GM18868 (cell line): ENCODE data around the gene EPN2.

Experiments
- ATAC-seq: cut with Tn5 transposase; IDR thresholded peaks from one replicate; pipeline ENCODE4 v1.9.1; 2021; ENCODE audit warnings: mild to moderate bottlenecking, moderate library complexity; ENCODE audit not compliant: unreplicated experiment

The EPN2 gene

DNA sequence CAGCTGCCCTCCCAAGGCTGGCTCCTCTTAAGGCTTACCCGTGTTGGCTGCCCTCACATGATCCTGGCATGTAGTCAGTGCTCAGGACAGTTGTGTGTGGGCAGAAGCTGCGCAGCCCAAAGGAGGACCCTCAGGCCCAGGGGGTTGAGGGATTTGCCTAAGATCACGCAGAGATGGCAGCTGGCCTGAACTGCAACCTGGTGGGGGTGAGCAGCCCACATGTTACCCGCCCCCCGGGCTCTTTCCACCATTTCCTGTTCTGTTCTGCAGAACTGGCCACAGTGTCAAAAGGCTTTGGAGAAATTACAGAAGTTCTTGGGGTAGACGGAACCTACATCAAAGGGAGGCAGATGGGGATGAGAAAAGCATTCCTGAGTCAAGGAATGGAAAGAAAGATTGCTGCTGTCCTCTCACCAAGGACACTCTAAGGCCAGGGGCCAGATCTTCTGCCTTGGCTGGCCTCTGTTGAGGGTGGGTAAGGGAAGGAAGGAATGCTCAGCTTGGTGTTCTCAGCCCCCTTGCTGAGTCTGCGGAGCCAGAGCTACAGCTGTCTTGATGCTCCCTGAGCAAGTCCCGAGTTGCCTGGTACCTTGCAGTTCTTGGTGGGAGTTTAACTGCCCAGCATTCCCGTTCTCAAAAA, 53.0 kb downstream of the EPN2 start:
- ATAC-seq: no peak

DNA sequence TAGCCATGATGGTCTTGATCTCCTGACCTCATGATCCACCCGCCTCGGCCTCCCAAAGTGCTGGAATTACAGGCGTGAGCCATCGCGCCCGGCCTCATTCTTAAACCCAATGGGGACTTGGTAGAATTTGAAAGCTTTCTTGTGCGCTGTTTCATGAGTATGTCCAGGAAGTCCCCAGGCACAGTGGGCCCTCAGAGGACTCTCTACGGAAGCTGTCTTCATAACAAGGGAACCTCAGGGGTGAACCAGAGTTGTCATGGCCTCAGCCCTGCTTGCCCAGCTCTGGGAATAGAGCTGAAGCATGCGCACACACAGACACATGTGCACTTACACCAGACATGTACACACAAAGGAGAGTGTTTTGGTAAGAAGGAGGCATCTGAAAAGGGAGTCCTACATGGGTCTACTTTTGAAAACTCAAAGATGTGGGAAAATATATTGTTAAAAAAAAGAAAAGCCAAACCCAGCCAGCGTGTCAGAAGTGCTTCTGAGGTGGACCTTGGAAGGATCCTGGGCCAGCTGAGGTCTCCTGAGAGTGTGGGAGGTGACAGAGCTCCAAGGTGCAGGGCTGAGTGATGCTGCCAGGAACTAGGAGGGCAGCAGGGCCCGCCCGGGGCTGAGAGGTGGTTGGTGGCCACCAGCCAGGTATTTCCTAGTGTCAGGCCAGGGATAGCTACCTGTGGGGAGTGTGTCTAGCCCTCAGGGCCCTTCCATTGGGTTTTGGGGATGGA, 54.6 kb downstream of the EPN2 start:
- ATAC-seq: no peak

DNA sequence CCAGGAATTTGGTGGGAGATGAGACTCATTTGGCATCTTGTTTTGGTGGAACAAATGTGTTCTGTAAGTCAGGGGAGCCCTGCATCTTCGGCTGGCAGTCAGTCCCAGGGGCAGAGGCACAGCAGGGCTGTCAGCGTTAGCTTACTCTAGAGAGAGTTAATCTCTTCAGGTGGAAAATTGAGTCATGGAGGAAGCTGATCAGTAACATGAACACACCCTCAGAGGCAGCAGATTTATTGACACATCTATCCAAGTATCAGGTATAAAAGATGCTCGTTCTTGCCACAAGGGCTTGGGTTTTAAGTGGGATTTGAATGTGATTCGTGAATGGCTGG, 55.2 kb downstream of the EPN2 start:
- no peak for ATAC-seq

DNA sequence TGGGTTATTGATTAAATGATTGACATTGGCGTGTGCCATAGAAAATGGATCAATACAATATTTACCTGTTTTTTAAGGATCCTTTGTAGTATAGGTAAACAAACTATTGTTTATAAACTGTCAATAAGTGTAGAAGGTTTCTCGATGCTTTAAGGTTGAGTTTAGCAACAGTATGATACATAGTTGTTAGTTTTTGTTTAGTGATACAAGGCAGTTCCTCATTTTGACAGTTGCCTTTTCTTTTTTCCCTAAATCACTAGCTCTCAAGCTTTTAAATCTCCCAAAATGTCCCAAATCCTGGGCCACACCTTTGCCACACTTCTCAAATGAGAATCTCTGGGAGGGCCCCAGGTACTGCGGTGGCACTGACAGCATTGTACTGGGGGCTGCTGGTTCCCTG, 57.3 kb downstream of the EPN2 start:
- ATAC-seq: no peak

DNA sequence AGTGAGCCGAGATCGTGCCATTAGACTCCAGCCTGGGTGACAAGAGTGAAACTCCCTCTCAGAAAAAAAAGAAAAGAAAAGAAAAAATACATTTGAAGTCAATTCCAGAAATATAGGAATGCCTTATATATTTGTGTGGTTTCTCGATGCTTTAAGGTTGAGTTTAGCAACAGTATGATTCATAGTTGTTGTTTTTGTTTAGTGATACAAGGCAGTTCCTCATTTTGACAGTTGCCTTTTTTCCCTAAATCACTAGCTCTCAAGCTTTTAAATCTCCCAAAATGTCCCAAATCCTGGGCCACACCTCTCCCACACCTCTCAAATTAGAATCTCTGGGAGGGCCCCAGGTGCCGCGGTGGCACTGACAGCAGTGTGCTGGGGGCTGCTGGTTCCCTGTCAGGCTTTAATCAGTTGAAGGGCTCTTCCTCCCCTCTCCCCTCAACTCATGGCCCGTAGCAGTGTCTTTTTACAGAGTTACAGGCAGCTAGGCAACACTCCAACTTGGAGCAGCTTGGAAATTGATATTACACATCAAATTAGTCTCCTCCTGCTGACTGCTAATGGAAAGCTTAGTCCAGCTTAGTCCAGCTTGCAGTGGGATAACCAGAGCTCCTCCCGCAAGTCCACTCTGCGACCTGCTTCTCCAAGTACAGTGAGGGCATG, 58.4 kb downstream of the EPN2 start:
- ATAC-seq: no peak

DNA sequence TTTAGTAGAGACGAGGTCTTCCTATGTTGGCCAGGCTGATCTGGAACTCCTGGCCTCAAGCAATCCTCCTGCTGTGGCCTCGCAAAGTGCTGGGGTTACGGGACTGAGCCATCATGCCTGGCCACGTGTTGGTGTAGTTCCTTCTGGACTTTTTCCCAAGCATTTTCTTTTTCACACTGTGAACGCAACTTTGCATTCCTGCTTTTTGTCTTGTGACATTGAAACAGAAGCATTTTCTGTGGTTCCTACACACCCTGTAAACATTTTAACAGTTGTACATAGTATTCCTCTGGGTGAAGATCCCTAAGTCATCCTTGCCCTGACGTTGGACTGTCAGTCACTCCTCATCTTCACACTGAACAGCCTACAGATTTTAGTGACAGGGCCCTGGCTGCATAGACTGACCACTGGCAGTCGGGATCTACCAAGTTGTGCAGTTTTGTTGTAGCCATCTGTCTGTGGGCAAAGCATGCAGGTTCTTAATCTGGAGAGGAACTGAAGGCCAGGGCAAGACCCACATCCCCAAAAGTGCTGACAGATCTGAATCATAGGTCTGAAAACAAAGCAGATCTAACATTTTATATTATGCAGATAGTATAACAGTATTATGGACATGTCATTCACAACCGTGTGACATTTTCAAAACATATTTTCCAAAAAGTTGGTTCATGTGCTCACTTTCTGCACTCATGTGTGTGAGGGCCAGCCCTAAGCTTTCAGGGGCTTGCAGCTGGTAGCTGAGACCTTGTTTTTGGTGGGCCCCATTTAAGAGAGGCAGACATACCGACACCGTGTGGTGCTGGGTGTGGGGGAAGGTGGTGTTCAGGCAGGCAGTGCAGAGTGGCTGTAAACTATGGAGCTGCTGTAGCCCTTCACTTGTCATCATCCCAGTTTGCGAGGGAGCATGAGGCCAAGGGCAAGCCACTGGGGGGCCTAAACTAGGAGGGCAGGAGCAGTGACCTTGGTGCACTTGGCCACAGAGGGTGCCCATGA, 59.9 kb downstream of the EPN2 start:
- no peak for ATAC-seq

DNA sequence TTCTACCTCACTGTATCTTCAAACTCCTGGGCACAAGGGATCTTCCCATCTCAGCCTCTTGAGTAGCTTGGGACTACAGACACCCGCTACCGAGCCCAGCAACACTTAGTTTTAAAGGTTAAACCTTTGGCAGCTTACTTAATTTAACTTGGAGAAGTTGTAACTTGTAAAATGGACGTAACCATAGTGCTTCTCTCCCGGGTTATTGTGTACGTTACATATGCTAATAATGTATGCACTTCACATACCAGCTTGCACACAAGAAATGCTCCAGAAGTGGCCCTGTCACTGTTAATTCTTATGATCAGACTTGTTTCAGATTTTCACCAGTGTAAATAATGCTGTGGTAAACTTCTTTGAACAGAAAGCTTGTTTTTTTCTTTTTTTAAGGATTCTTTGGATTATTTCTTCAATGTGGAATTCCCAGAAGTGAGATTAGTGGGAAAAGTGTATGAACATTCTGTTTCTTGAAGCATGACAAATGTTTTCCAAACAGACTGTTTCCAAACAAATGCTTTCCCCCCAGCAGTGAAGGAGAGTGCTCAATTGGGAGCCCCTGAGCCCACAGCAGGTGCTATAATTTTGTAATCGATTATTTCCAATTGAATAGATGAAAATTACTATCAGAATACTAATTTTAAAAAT, 61.5 kb downstream of the EPN2 start:
- ATAC-seq: no peak

DNA sequence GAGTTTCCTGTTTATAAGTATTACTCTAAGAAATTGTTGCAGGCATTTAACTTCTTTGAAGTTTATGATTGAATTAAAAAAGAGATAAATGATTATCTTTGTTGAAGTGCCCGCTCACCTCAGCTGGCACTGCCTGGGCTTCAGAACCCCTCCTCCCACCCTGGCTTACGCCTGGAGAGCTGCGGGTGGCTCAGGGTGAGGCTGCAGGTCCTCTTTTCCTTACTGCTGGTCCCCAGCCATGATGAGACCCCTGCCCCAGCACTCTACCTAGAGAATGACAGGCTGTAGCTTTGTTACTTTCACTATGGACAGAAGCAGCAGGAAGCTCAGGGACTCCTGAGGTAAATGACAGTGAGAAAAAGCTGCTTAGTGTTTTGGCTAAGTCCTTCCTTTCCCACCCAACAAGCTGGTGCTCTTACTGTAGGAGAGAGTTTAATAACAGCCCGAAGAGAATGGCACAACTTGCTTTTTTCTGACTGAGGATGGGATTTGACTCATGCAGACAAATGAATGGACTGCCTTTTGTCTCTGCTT, 62.1 kb downstream of the EPN2 start:
- no peak for ATAC-seq

DNA sequence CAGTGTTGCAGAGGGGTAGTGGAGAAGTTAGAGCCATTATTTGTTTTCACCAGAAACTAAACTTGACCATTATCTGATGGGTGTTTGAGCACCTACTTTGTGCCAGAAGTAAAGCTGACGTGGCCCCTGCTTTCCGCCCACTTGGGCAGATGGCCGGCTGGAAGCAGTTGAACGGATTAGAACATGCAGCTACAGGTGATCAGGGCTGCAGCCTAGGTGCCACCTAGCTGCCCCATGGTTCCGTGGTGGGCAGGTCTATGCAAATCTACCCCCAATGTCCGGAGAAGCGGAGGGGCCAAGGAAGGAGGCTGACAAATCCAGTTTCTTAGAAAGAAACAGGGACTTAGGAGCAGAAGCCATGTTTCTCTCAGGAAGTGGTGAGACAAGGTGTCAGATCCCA, 62.7 kb downstream of the EPN2 start:
- no peak for ATAC-seq

DNA sequence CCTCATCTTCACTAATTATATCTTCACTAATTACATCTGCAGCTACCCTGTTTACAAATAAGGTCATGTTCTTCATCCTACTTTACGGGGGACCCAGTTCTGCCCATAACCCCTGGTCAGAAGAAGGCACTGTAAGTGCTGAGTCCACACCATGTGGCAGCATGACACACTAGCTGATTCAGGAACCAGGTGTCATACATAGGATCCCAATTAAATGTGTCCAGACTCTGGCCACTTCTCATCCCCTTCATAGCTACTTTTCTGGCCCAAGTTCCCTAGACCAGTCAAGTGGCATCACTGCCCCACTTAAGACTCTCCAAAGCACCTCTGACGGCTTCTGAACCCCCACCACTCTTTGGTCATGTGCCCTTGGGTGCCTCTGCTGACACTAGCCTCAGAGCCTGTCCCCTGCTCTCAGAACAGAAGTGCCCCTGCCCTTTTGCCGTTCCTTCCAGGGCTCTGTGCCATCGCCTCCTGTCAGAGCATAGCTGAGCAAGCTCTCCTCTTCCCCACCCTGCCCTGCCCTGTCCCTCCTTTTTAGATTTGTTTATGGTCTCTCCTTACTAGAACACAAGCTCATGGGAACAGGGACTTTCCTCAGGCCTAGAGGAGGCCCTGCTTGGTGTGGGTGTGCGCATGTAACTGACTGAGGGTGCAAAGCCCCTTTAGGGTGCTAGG, 64.2 kb downstream of the EPN2 start:
- no peak for ATAC-seq

DNA sequence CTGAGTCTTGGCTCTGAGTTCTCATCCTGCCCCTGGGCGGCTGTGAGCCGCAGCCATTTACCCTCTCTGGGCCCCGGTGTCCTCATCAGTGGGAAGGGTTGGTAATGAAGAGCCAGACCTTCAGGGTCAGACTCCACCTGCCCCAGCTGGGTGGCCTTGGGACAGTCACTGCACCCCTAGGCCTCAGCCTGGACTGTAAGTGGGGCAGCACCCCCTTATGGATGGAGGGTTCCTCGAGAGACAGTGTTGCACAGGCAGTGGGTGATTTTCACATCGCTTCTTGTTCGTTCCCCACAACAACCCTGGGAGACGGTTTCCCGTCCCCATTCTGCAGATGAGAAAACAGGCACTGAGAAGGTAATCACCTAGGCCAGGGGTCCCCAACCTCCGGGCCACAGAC, 64.8 kb downstream of the EPN2 start:
- ATAC-seq: no peak

DNA sequence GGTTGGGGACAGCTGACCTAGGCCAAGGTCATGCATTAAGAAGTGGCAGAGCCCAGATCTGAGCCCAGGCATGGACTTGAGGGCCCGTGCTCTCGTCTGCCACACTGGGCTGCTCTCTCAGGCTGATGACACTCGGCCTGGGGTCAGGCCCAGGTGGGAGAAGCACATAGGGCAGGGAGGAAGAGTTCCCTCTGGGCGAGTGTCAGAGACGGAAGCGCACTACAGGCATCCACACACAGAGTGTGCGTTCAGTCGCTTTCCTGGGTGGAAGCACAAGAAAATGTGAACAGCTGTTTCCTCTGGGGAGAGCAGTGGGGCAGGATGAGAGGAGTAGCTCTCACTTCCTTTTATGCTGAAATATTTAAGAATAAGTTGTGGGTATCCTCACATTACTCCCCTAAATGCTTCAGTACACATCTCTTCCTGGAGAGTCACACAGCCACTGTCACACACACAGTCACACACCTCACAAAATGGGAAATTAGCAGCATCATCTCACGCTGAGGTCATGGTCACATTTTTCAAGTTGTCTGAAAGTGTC, 65.7 kb downstream of the EPN2 start:
- ATAC-seq: no peak

DNA sequence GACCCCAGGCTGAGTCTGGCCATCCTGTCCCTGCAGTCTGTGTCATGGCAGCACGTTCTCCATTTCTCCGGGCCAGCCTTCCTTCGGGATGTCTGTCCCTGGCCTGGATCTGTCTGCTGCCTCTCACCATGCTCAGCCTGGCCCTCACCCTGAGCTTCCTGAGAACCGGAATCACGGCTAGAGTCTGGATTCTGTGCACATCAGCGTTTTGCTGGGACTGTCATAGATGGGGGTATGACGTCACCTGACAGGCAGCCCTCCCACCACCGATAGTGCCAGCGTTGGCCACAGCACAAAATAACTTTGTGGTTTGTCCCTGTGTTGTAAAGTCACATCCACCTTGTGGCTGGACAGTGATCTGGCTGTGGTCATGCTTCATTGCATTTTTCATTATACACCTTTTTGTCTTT, 66.2 kb downstream of the EPN2 start:
- no peak for ATAC-seq

DNA sequence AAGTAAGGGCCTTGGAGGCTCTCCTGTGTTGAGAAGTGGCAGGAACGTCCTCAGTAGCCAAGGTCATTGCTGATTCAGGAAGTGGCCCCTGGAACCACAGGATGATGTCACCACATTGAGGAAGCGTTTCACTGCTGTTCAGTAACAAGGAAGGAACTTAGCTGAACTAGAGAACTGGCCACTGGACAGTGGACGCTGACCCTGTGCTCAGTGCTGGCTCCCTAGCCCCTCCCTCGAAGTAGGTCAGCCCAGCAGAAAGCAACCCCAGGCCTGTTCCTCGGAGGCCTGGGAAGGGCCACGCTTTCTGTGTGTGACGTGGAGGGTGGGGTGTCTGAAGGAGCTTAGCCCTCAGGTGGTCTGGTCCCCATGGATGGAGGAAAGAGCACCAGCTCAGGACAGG, 67.0 kb downstream of the EPN2 start:
- no peak for ATAC-seq

DNA sequence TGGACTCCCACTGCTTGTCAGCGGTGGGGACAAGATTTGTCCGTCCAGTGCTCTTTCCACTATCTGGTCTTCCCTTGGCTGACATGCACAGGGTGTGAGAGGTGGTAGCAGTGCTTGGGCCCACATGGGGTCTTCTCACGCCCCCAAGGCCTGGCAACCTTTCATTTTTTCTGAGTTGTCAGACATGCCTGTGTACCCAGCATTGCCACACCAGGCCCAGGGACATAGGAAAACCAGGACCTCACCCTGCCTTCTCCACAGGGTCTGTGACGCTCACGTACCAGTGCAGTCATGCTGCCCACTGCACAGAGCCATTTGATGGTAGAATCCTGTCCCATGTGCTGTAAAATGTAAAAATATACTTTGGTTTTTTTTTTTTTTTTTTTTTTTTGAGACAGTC, 67.6 kb downstream of the EPN2 start:
- ATAC-seq: no peak

DNA sequence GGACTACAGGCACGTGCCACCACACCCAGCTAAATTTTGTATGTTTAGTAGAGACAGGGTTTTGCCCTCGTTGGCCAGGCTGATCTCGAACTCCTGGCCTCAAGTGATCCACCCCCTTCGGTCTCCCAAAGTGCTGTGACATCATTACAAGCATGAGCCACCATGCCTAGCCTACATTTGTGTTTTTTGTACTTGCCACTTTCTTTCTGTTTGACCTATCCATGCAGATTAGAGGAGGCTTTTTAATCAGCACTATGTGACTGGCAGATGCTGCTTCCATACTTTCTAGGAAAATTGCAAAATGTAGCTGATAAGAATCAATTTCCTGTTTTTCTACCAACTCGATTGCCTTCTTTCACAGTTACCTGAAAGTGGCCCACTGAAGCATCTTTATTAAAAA, 68.1 kb downstream of the EPN2 start:
- ATAC-seq: no peak

DNA sequence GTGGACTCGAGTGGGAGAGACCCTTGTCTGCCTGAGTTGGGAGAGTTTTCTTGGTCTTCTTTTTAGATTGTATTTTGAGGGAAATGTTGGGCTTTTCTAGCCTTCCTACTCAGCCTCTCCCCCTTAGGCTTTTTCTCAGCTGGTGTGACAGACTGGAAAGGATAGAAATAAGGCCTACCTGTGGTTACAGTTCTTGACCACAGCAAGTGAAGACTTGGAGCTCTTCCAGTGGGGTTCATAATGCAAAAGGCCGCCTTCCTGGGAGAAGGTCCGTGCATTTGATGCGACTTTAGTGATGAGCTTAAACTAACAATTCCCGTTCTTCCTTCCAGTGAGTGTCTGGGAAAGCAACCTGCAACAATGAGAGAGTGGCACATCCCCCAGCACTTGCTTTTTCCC, 68.6 kb downstream of the EPN2 start:
- ATAC-seq: no peak

DNA sequence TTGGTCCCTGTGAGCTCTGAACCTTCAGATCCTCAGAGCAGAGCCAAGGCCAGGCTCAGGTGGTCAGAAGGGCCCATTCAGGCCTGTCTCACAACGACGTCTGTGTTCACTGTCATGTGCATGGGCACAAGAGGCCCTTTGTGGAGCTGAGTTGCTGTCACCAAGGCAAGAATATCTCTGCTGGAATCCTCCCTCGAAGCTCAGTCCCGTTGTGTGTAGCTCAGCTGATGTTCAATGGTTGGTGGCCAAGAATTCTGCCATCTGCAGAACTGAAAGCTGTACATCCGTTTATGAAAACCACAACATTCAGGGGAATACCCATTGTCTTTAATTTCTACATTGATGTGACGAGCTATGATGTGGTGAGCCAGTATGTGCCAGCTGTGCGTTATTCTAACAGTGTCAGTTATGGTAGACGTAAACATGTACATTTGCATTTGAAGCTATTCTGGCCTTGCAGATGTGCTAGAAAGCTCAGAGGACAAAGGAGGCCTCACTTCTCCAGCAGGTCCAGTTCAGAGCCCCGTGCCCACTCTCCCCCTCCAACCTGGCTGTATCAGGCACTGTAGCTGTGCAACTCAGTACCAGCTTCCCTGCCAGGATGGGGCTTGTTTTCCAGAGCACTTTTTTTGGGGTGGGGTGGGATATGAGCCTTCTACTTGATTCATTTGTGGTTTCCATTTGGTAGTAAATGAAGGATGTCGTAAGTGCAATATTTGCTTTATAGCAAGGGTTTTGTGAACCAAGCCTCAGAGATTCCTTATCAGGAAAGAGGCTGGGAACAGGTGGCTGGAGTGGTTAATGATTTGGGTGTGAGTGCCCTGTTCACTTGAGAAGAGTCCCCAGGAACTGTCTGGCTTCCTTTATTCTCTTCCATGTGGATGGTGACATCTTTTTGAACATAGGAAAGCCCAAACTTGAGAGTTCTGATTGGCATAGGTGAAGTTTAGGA, 69.3 kb downstream of the EPN2 start:
- peak; percentile 85 for ATAC-seq

DNA sequence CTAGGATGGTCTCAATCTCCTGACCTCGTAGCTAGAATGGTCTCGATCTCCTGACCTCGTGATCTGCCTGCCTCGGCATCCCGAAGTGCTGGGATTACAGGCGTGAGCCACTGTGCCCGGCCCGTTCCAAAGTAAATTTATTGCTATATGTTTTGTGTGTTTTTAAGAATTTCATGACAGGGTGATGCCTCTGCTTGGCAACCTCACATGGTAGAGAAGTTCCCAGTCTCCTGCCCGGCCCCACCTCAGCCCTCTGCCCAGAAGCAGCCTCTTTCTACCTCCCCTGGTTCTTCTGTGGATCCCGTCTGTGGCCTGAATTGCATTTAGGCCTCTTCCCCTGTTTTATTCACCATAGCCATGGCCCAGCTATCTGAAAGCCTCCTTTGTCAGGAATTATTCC, 70.4 kb downstream of the EPN2 start:
- no peak for ATAC-seq
